OCI-LY3 (cell line): Measurements from ENCODE around the gene DNAJC6.

ENCODE experiments used
- EZH2phosphoT487 ChIP-seq: fragments of 200-600 bp; shearing (Covaris generic); IDR thresholded peaks from 2 replicates; pipeline ENCODE4 v1.6.1; 2018; ENCODE audit warnings: antibody characterized with exemption, mixed run types, low read depth
- TF ChIP-seq, protein P1 (sequence below): fragments of 200-600, 300-600 bp; sonication (generic); IDR thresholded peaks from 2 replicates; pipeline ENCODE4 v1.5.1; 2014; ENCODE audit warnings: antibody characterized with exemption, low read length, low read depth

DNA sequence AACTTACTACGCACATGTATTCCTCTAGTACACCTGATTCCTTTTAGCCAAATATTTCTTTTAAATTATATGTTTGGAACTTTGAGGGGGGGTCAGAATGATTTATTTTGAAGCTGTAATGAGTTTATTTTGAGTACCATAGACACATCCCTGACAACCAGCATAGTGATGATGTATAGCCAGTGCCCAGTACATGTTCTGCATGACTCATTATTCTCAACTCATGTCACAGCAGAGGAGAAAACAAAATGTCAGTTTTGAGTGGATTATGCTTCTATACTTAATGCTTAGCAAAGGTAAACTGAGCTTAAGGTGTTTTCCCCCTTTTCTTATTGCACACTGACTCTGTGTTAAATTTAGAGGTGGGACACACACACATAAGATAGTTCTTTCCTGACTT, 88.7 kb downstream of the DNAJC6 start:
- TF ChIP-seq, protein P1, sequence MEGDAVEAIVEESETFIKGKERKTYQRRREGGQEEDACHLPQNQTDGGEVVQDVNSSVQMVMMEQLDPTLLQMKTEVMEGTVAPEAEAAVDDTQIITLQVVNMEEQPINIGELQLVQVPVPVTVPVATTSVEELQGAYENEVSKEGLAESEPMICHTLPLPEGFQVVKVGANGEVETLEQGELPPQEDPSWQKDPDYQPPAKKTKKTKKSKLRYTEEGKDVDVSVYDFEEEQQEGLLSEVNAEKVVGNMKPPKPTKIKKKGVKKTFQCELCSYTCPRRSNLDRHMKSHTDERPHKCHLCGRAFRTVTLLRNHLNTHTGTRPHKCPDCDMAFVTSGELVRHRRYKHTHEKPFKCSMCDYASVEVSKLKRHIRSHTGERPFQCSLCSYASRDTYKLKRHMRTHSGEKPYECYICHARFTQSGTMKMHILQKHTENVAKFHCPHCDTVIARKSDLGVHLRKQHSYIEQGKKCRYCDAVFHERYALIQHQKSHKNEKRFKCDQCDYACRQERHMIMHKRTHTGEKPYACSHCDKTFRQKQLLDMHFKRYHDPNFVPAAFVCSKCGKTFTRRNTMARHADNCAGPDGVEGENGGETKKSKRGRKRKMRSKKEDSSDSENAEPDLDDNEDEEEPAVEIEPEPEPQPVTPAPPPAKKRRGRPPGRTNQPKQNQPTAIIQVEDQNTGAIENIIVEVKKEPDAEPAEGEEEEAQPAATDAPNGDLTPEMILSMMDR = no peak
- no peak for TF ChIP-seq EZH2phosphoT487
